HEK293T (cell line): ENCODE results near the gene USP31.

Experiments
- CTCF ChIA-PET: fragments of 350-600 bp; formaldehyde crosslinking; extraction: SDS; loops from one replicate; lab custom pipeline; 2021; ENCODE audit warnings: antibody characterized with exemption, inconsistent platforms; lab: Yijun Ruan, JAX
- POLR2A ChIA-PET: fragments of 350-600 bp; formaldehyde crosslinking; extraction: SDS; loops from one replicate; lab custom pipeline; 2020; ENCODE audit warnings: antibody characterized with exemption, inconsistent platforms; lab: Yijun Ruan, JAX
- DNase-seq: peaks from one replicate; pipeline ENCODE4 v3.0.0; 2012; ENCODE audit warnings: mixed read lengths; ENCODE audit errors: extremely low spot score
- ARNT ChIP-seq: fragments of 450-650 bp; IDR thresholded peaks from 2 replicates; pipeline ENCODE4 v1.6.1; 2017; ENCODE audit warnings: mild to moderate bottlenecking
- BHLHE40 ChIP-seq: fragments of 450-650 bp; IDR thresholded peaks from 2 replicates; pipeline ENCODE4 v1.6.1; 2016; ENCODE audit warnings: mild to moderate bottlenecking, moderate library complexity, borderline replicate concordance
- CTBP1 ChIP-seq: fragments of 450-650 bp; IDR thresholded peaks from 2 replicates; pipeline ENCODE4 v1.6.1; 2016; ENCODE audit warnings: borderline replicate concordance
- ELF4 ChIP-seq: fragments of 450-650 bp; IDR thresholded peaks from 2 replicates; pipeline ENCODE4 v1.6.1; 2017; ENCODE audit warnings: antibody characterized with exemption
- FOXA1 ChIP-seq: fragments of 450-650 bp; IDR thresholded peaks from 2 replicates; pipeline ENCODE4 v1.6.1; 2016; ENCODE audit warnings: mild to moderate bottlenecking
- FOXK2 ChIP-seq: fragments of 450-650 bp; IDR thresholded peaks from 2 replicates; pipeline ENCODE4 v1.6.1; 2016; ENCODE audit warnings: mild to moderate bottlenecking
- FOXM1 ChIP-seq: fragments of 450-650 bp; IDR thresholded peaks from 2 replicates; pipeline ENCODE4 v1.6.1; 2017; ENCODE audit warnings: mild to moderate bottlenecking, borderline replicate concordance
- HDGF ChIP-seq: fragments of 450-650 bp; IDR thresholded peaks from 2 replicates; pipeline ENCODE4 v1.6.1; 2017; ENCODE audit warnings: antibody characterized with exemption, borderline replicate concordance
- L3MBTL2 ChIP-seq: fragments of 450-650 bp; conservative IDR thresholded peaks from 2 replicates; pipeline ENCODE4 v1.6.1; 2016; ENCODE audit warnings: mild to moderate bottlenecking
- LEF1 ChIP-seq: fragments of 450-650 bp; IDR thresholded peaks from 2 replicates; pipeline ENCODE4 v1.6.1; 2017; ENCODE audit warnings: mild to moderate bottlenecking, borderline replicate concordance
- NFRKB ChIP-seq: fragments of 450-650 bp; IDR thresholded peaks from 2 replicates; pipeline ENCODE4 v1.6.1; 2016; ENCODE audit warnings: mild to moderate bottlenecking, moderate library complexity
- PKNOX1 ChIP-seq: fragments of 450-650 bp; IDR thresholded peaks from 2 replicates; pipeline ENCODE4 v1.6.1; 2016
- SP1 ChIP-seq: fragments of 450-650 bp; IDR thresholded peaks from 2 replicates; pipeline ENCODE4 v1.6.1; 2017
- SUZ12 ChIP-seq: fragments of 450-650 bp; IDR thresholded peaks from 2 replicates; pipeline ENCODE4 v1.6.1; 2016; ENCODE audit warnings: mild to moderate bottlenecking
- TARDBP ChIP-seq: fragments of 450-650 bp; IDR thresholded peaks from 2 replicates; pipeline ENCODE4 v1.6.1; 2016
- ZNF384 ChIP-seq: fragments of 450-650 bp; IDR thresholded peaks from 2 replicates; pipeline ENCODE4 v1.6.1; 2016

USP31 gene

GRCh38 chr16:23029733-23030420, 119.4 kb downstream of the USP31 start:
- ChIA-PET POLR2A (interaction anchor here (0.6 kb wide), 1 partner anchor 1210 kb away, joined by 3 read pairs; no protein-coding TSS in a partner anchor), CTCF (interaction anchor here (0.9 kb wide), 2 partner anchors 53 to 178 kb away, joined by 3 read pairs; no protein-coding TSS in a partner anchor)
- no peak for DNase-seq
- no peak for TF ChIP-seq BHLHE40
- TF ChIP-seq ARNT: no peak
- TF ChIP-seq FOXM1: no peak
- no peak for TF ChIP-seq CTBP1
- TF ChIP-seq SP1: no peak
- TF ChIP-seq L3MBTL2: no peak
- TF ChIP-seq ZNF384: no peak
- TF ChIP-seq ELF4: no peak
- TF ChIP-seq PKNOX1: no peak
- TF ChIP-seq LEF1: no peak
- TF ChIP-seq TARDBP: no peak
- no peak for TF ChIP-seq FOXA1
- no peak for TF ChIP-seq NFRKB
- TF ChIP-seq SUZ12: no peak
- TF ChIP-seq FOXK2: no peak
- TF ChIP-seq HDGF: no peak

GRCh38 chr16:23027386-23027785, 121.9 kb downstream of the USP31 start:
- no peak for DNase-seq
- POLR2A ChIA-PET: no interaction called here
- CTCF ChIA-PET: no interaction called here
- TF ChIP-seq SUZ12 (no peak), BHLHE40 (no peak), ZNF384 (no peak), PKNOX1 (no peak), LEF1 (no peak), CTBP1 (no peak), L3MBTL2 (no peak), FOXK2 (no peak), NFRKB (no peak), ARNT (no peak), ELF4 (no peak), FOXA1 (no peak), HDGF (no peak), SP1 (no peak), TARDBP (no peak), FOXM1 (no peak)

DNA sequence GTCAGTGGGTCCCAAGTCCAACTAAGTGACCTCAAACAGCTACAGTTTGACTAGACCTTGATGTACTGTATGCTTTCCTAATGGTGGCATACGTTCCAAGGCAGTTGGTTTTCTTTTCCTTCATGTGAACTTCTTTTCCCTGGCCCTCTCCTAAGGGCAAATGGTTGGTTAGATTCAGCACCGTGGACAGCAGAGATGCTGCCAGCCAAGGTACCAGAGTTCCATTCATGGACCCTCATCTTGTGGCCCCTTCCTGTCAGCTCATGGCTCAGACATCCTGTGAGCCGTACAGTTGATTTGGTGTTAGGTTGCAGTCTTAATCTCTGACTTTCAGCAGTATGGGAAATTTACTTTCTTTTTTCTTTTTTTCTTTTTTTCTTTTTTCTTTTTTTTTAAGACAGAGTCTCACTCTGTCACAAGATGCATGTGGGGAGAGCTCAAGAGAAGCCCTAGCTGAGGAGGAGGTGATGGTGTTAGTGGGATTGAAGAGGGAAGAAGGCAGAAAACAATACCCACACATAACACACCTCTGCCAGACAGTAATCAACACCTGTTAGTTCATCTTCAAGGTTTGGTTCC, 122.4 kb downstream of the USP31 start:
- ChIA-PET POLR2A (no interaction called here), CTCF (no interaction called here)
- TF ChIP-seq ARNT (no peak), SUZ12 (no peak), L3MBTL2 (no peak), FOXK2 (no peak), PKNOX1 (no peak), BHLHE40 (no peak), HDGF (no peak), ELF4 (no peak), CTBP1 (no peak)
- peak; percentile 39 for DNase-seq

DNA sequence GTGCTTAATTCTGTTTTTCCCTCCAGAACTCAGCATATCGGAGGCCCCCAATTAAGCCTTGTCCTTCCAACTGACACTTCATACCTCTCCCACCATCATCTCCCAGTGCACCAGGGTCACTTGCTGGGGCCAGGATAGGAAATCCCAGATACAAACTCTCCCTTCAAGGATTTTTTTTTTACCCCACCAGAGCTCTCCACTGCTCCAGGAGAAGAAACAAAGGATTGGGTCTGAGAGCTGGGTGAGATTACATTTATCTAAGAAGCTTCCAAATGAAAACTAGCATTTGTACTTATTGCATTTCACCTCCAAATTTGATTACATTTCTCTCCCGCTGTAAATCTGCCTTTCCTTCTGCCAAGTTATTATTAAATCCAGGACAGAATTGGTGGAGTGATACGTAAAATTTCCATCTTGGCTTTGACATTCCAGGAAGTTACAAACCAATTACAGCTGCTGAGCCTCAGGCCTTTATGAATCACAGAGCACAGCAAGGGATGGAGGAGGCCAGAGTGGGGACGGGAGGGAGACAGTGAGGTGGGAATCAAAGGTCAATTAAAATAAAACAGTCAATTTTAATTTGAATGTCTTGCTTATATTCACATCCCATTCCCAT, 123.5 kb downstream of the USP31 start:
- DNase-seq: no peak
- TF ChIP-seq BHLHE40: no peak
- TF ChIP-seq ELF4: no peak
- TF ChIP-seq FOXM1: no peak
- ChIA-PET CTCF (no interaction called here), POLR2A (no interaction called here)

- ChIA-PET POLR2A (no interaction called here), CTCF (no interaction called here)
- DNase-seq: no peak
- TF ChIP-seq CTBP1 (no peak), BHLHE40 (no peak), L3MBTL2 (no peak), PKNOX1 (no peak), SP1 (no peak), TARDBP (no peak), NFRKB (no peak), ARNT (no peak), ELF4 (no peak), SUZ12 (no peak), FOXK2 (no peak), ZNF384 (no peak), FOXM1 (no peak), LEF1 (no peak), FOXA1 (no peak), HDGF (no peak)
These were observed 125.2 kb downstream of the USP31 start for GRCh38 chr16:23024044-23024443.
